H9 (cell line): Measurements from ENCODE around the gene ZNF18. TPM values are rescaled to one million over a fixed set of nuclear protein-coding genes. Genes with fewer than 3 reads are reported as not detected.

Source experiments
- DNase-seq: peaks from one replicate; pipeline ENCODE4 v3.0.0-alpha.2; 2017
- H2AFZ ChIP-seq: one replicate; pipeline ENCODE4 v1.6.1; 2013; ENCODE audit warnings: mild to moderate bottlenecking, low read length, control low read depth, moderate library complexity
- H2AK5ac ChIP-seq: 2 replicates; pipeline ENCODE4 v1.6.1; 2013; ENCODE audit warnings: low read length, control low read depth, mixed read lengths; ENCODE audit not compliant: insufficient read length
- H2BK120ac ChIP-seq: one replicate; pipeline ENCODE4 v1.6.1; 2013; ENCODE audit warnings: low read depth, mild to moderate bottlenecking, low read length, control low read depth, inconsistent platforms; ENCODE audit not compliant: poor library complexity, severe bottlenecking
- H2BK12ac ChIP-seq: 2 replicates; pipeline ENCODE4 v1.6.1; 2013; ENCODE audit warnings: low read length, control low read depth, mixed read lengths, low read depth; ENCODE audit not compliant: insufficient read length
- H2BK15ac ChIP-seq: 2 replicates; pipeline ENCODE4 v1.6.1; 2013; ENCODE audit warnings: low read depth, low read length, control low read depth
- H2BK20ac ChIP-seq: one replicate; pipeline ENCODE4 v1.6.1; 2013; ENCODE audit warnings: low read depth, mild to moderate bottlenecking, low read length, control low read depth, inconsistent platforms; ENCODE audit not compliant: poor library complexity, severe bottlenecking
- H2BK5ac ChIP-seq: 2 replicates; pipeline ENCODE4 v1.6.1; 2013; ENCODE audit warnings: low read length, control low read depth, mixed read lengths; ENCODE audit not compliant: insufficient read length
- H3K14ac ChIP-seq: 2 replicates; pipeline ENCODE4 v1.6.1; 2013; ENCODE audit warnings: low read length, control low read depth; ENCODE audit not compliant: insufficient read depth
- H3K18ac ChIP-seq: 2 replicates; pipeline ENCODE4 v1.6.1; 2013; ENCODE audit warnings: low read depth, mild to moderate bottlenecking, mixed read lengths, low read length, control low read depth; ENCODE audit not compliant: insufficient read length
- H3K23ac ChIP-seq: 2 replicates; pipeline ENCODE4 v1.6.1; 2013; ENCODE audit warnings: low read length, control low read depth, mixed read lengths, low read depth; ENCODE audit not compliant: insufficient read length
- H3K23me2 ChIP-seq: 2 replicates; pipeline ENCODE4 v1.6.1; 2013; ENCODE audit warnings: low read depth, mild to moderate bottlenecking, mixed read lengths, low read length, control low read depth; ENCODE audit not compliant: insufficient read length, poor library complexity, severe bottlenecking
- H3K27ac ChIP-seq: 2 replicates; pipeline ENCODE4 v1.5.1; 2013; ENCODE audit warnings: low read length, control low read depth, mixed read lengths, low read depth; ENCODE audit not compliant: insufficient read length
- H3K27me3 ChIP-seq: 2 replicates; pipeline ENCODE4 v1.6.1; 2013; ENCODE audit warnings: low read length, control low read depth, inconsistent platforms; ENCODE audit not compliant: insufficient read depth
- H3K4ac ChIP-seq: 2 replicates; pipeline ENCODE4 v1.6.1; 2013; ENCODE audit warnings: low read depth, mild to moderate bottlenecking, control low read depth, inconsistent platforms, low read length, moderate library complexity
- H3K4me1 ChIP-seq: 2 replicates; pipeline ENCODE4 v1.6.1; 2013; ENCODE audit warnings: low read length, control low read depth, inconsistent platforms; ENCODE audit not compliant: insufficient read depth
- H3K4me2 ChIP-seq: 2 replicates; pipeline ENCODE4 v1.6.1; 2013; ENCODE audit warnings: low read length, control low read depth, mixed read lengths; ENCODE audit not compliant: insufficient read length, insufficient read depth
- H3K56ac ChIP-seq: 2 replicates; pipeline ENCODE4 v1.6.1; 2013; ENCODE audit warnings: low read depth, mild to moderate bottlenecking, mixed read lengths, low read length, control low read depth; ENCODE audit not compliant: insufficient read length
- H3K79me1 ChIP-seq: 2 replicates; pipeline ENCODE4 v1.6.1; 2013; ENCODE audit warnings: low read depth, mild to moderate bottlenecking, moderate library complexity, low read length, control low read depth, inconsistent platforms; ENCODE audit not compliant: insufficient read depth, poor library complexity, severe bottlenecking
- H3K79me2 ChIP-seq: 2 replicates; pipeline ENCODE4 v1.6.1; 2013; ENCODE audit warnings: low read length, control low read depth, inconsistent platforms; ENCODE audit not compliant: insufficient read depth
- H3K9ac ChIP-seq: 2 replicates; pipeline ENCODE4 v1.6.1; 2013; ENCODE audit warnings: low read length, control low read depth, mixed read lengths; ENCODE audit not compliant: insufficient read length; ENCODE audit errors: extremely low read depth
- H3K9me3 ChIP-seq: one replicate; pipeline ENCODE4 v1.6.1; 2013; ENCODE audit warnings: low read depth, low read length, inconsistent platforms; ENCODE audit not compliant: control insufficient read depth
- H3T11ph ChIP-seq: one replicate; pipeline ENCODE4 v1.6.1; 2013; ENCODE audit warnings: mild to moderate bottlenecking, low read length, control low read depth, inconsistent platforms
- H4K20me1 ChIP-seq: one replicate; pipeline ENCODE4 v1.6.1; 2013; ENCODE audit not compliant: control insufficient read depth, insufficient read length, insufficient read depth
- H4K5ac ChIP-seq: 2 replicates; pipeline ENCODE4 v1.6.1; 2013; ENCODE audit warnings: low read depth, mild to moderate bottlenecking, mixed read lengths, low read length, control low read depth; ENCODE audit not compliant: insufficient read length
- H4K8ac ChIP-seq: replicated peaks from 2 replicates; pipeline ENCODE4 v1.6.1; 2013; ENCODE audit warnings: low read length, control low read depth, mixed read lengths, low read depth; ENCODE audit not compliant: insufficient read length
- H4K91ac ChIP-seq: 2 replicates; pipeline ENCODE4 v1.6.1; 2013; ENCODE audit warnings: low read depth, mild to moderate bottlenecking, moderate library complexity, mixed read lengths, low read length, control low read depth; ENCODE audit not compliant: insufficient read length
- H3K27ac Mint-ChIP-seq, 3 experiments: 2 replicates in 2 of 3; 3 replicates in 1 of 3; pipeline ENCODE4 v1.8.0; 2020 to 2021; ENCODE audit warnings: mixed read lengths in 3 of 3, mild to moderate bottlenecking in 1 of 3, moderate library complexity in 1 of 3
- H3K27me3 Mint-ChIP-seq: 2 replicates; pipeline ENCODE4 v1.8.0; 2021; ENCODE audit warnings: low read depth, mild to moderate bottlenecking, moderate library complexity, mixed read lengths
- H3K36me3 Mint-ChIP-seq, 3 experiments: 2 replicates in 2 of 3; 3 replicates in 1 of 3; pipeline ENCODE4 v1.8.0; 2020 to 2021; ENCODE audit warnings: low read depth in 3 of 3, mixed read lengths in 3 of 3; ENCODE audit not compliant: insufficient read depth in 1 of 3
- H3K4me1 Mint-ChIP-seq, 2 experiments: 2 replicates each; pipeline ENCODE4 v1.8.0; 2020; ENCODE audit warnings: mixed read lengths in 2 of 2
- H3K4me3 Mint-ChIP-seq, 2 experiments: 2 replicates in 1 of 2; 3 replicates in 1 of 2; pipeline ENCODE4 v1.8.0; 2020 to 2021; ENCODE audit warnings: mild to moderate bottlenecking in 2 of 2, mixed read lengths in 2 of 2, moderate library complexity in 1 of 2
- H3K9me3 Mint-ChIP-seq, 2 experiments: 2 replicates in 1 of 2; 3 replicates in 1 of 2; pipeline ENCODE4 v1.8.0; 2020; ENCODE audit warnings: mild to moderate bottlenecking in 2 of 2, mixed read lengths in 2 of 2, moderate library complexity in 1 of 2
- CTCF ChIP-seq: fragments of 200-600 bp; sonication (generic); conservative IDR thresholded peaks from 3 replicates; pipeline ENCODE4 v1.8.0; 2021; ENCODE audit warnings: antibody characterized with exemption, mild to moderate bottlenecking
- WGBS: extraction: QIAGEN DNeasy Blood & Tissue Kit; methylation state at CpG from one replicate; pipeline ENCODE4 v1.1.7; 2013; ENCODE audit warnings: missing lambda C conversion rate, low lambda C conversion rate, mixed read lengths; ENCODE audit not compliant: insufficient read length; ENCODE audit errors: extremely low coverage; 5-methylcytosine and 5-hydroxymethylcytosine counted together
- total RNA-seq: library from RNA; stranded (reverse); gene quantifications from 2 replicates; pipeline ENCODE4 v1.2.1, GENCODE V29; 2021

Gene ZNF18
- total RNA-seq, 1 experiment from 2014 or later = 6.8 TPM

- peaks cover 24 to 28% of the 10 kb centered on the region in 2 experiments for H3K9me3 Mint-ChIP-seq
- Histone ChIP-seq H4K8ac (no peak overlapping the region), H3T11ph (no peak overlapping the region), H3K27me3 (no peaks in the 10 kb centered on the region), H3K4me2 (no peak overlapping the region), H4K91ac (no peak overlapping the region), H3K27ac (no peak overlapping the region), H2BK5ac (no peak overlapping the region), H4K20me1 (no peaks in the 10 kb centered on the region), H2BK120ac (no peak overlapping the region), H3K18ac (no peak overlapping the region), H2BK15ac (no peak overlapping the region), H2AFZ (no peak overlapping the region), H3K9ac (no peak overlapping the region), H2BK12ac (no peak overlapping the region), H3K9me3 (peaks cover 12% of the 10 kb centered on the region), H3K79me1 (no peaks in the 10 kb centered on the region), H3K4me1 (no peaks in the 10 kb centered on the region; the same call in 1 of the 2 replicates), H3K79me2 (no peaks in the 10 kb centered on the region), H3K56ac (no peak overlapping the region), H3K23me2 (no peaks in the 10 kb centered on the region), H3K14ac (no peak overlapping the region), H2BK20ac (no peak overlapping the region), H3K4ac (no peak overlapping the region), H2AK5ac (no peak overlapping the region), H3K23ac (no peak overlapping the region), H4K5ac (no peak overlapping the region)
- DNase-seq = no peak
- no peak overlapping the region for H3K27ac Mint-ChIP-seq
- peaks cover under 1 to 3% of the 10 kb centered on the region in 2 experiments; a peak in 1 of 4 replicates for H3K4me1 Mint-ChIP-seq
- WGBS = no CpG with 5 or more reads among the region's 1 CpG
- no peak for TF ChIP-seq CTCF
- H3K4me3 Mint-ChIP-seq = no peak overlapping the region
- peaks cover 10 to 24% (median 16%) of the 10 kb centered on the region in 3 experiments for H3K36me3 Mint-ChIP-seq
- no peaks in the 10 kb centered on the region for H3K27me3 Mint-ChIP-seq
Measured at GRCh38 chr17:11953924-11954323, 43.4 kb downstream of the ZNF18 start.
